Right lobe of liver (tissue), 4 donors: ENCODE data around the gene TMEM207.

ENCODE experiments used
- CTCF ChIP-seq, 4 donors: fragments of 200-600 bp in 3 of 4; fragments of 450-650 bp in 1 of 4; IDR thresholded peaks; one replicate each; pipeline versions ENCODE4 v1.5.1 to v1.8.0; 2016 to 2022; ENCODE audit warnings: antibody characterized with exemption in 4 of 4, mild to moderate bottlenecking in 2 of 4
- POLR2A ChIP-seq: fragments of 450-650 bp; IDR thresholded peaks from one replicate; pipeline ENCODE4 v1.6.1; 2017; ENCODE audit warnings: antibody characterized with exemption, mild to moderate bottlenecking
- donor health status: DM: no; HTN: no; CAD: no.
- donor health status: DM: no; HTN: no; CAD: no.
- donor health status: DM: no; HTN: yes; CAD: no.

- TF ChIP-seq POLR2A (no peak), CTCF (IDR thresholded peaks at IDR 0.05) (no peak)
Measured at GRCh38 chr3:190449801-190450200, at the start of gene TMEM207.
